SU-DHL-6 (cell line): Measurements from ENCODE around the gene FCHSD1.

Experiments used
- H2AFZ ChIP-seq: fragments of 200-600 bp; sonication (generic); 2 replicates; pipeline ENCODE4 v1.6.1; 2014; ENCODE audit warnings: low read depth, mild to moderate bottlenecking, moderate library complexity, mixed read lengths, antibody characterized with exemption, low read length; ENCODE audit not compliant: severe bottlenecking
- H3F3A ChIP-seq: fragments of 200-600 bp; shearing (Covaris generic); 2 replicates; pipeline ENCODE4 v1.6.0; 2016; ENCODE audit warnings: antibody characterized with exemption, mild to moderate bottlenecking; ENCODE audit not compliant: insufficient read depth
- H3K27ac ChIP-seq: fragments of 200-600 bp; sonication (generic); 2 replicates; pipeline ENCODE4 v1.5.1; 2016; ENCODE audit warnings: low read depth, mild to moderate bottlenecking, low read length, moderate library complexity, mixed read lengths
- H3K27me3 ChIP-seq: fragments of 200-600 bp; sonication (generic), shearing (Covaris generic); 2 replicates; pipeline ENCODE4 v1.6.0; 2014; ENCODE audit warnings: mild to moderate bottlenecking, low read length
- H3K36me3 ChIP-seq: fragments of 200-600 bp; sonication (generic); 2 replicates; pipeline ENCODE4 v1.6.1; 2014; ENCODE audit warnings: mild to moderate bottlenecking, low read length, mixed read lengths
- H3K4me2 ChIP-seq: fragments of 300-600, 200-600 bp; shearing (Covaris generic), sonication (generic); 2 replicates; pipeline ENCODE4 v1.6.0; 2014; ENCODE audit warnings: low read length, low read depth, mild to moderate bottlenecking; ENCODE audit not compliant: poor library complexity, severe bottlenecking
- H3K4me3 ChIP-seq: fragments of 200-600 bp; sonication (generic); 2 replicates; pipeline ENCODE4 v1.5.1; 2014; ENCODE audit warnings: antibody characterized with exemption, low read length, mild to moderate bottlenecking, mixed read lengths; ENCODE audit not compliant: insufficient read depth, poor library complexity, severe bottlenecking
- H3K79me2 ChIP-seq: fragments of 200-600 bp; sonication (generic); 2 replicates; pipeline ENCODE4 v1.6.1; 2014; ENCODE audit warnings: mild to moderate bottlenecking, low read length, moderate library complexity; ENCODE audit not compliant: insufficient read depth
- H3K9ac ChIP-seq: fragments of 200-600 bp; sonication (generic); 2 replicates; pipeline ENCODE4 v1.7.0; 2014; ENCODE audit warnings: mild to moderate bottlenecking, low read length
- H3K9me2 ChIP-seq: fragments of 200-600 bp; sonication (generic); replicated peaks from 2 replicates; pipeline ENCODE4 v1.6.1; 2014; ENCODE audit warnings: low read length; ENCODE audit not compliant: insufficient read depth
- H3K9me3 ChIP-seq: fragments of 200-600 bp; sonication (generic); 2 replicates; pipeline ENCODE4 v1.6.1; 2014; ENCODE audit warnings: low read length, mixed read lengths; ENCODE audit not compliant: insufficient read depth
- H4K20me1 ChIP-seq: fragments of 200-600 bp; sonication (generic); 2 replicates; pipeline ENCODE4 v1.6.1; 2014; ENCODE audit warnings: low read depth, mild to moderate bottlenecking, antibody characterized with exemption, low read length, moderate library complexity, mixed read lengths
- CTCF ChIP-seq: fragments of 200-600 bp; sonication (generic); IDR thresholded peaks from one replicate; pipeline ENCODE4 v1.5.1; 2017; ENCODE audit warnings: antibody characterized with exemption, mild to moderate bottlenecking, low read length, moderate library complexity; ENCODE audit not compliant: insufficient read depth, poor library complexity, severe bottlenecking
- EZH2phosphoT487 ChIP-seq: fragments of 200-600 bp; sonication (generic), shearing (Covaris generic); conservative IDR thresholded peaks from 2 replicates; pipeline ENCODE4 v1.6.1; 2018; ENCODE audit warnings: mild to moderate bottlenecking, antibody characterized with exemption, low read length, moderate library complexity, mixed read lengths

The FCHSD1 gene

GRCh38 chr5:141646026-141646425 is 5.2 kb downstream of the FCHSD1 start:
- no peaks in the 10 kb centered on the region for H3K79me2 ChIP-seq
- no peaks in the 10 kb centered on the region for H4K20me1 ChIP-seq
- H2AFZ ChIP-seq: no peak overlapping the region
- TF ChIP-seq CTCF: no peak
- no peak for TF ChIP-seq EZH2phosphoT487
- no peak overlapping the region for H3K9ac ChIP-seq
- no peaks in the 10 kb centered on the region for H3K36me3 ChIP-seq
- peaks cover 4% of the 10 kb centered on the region; the same call in 1 of the 2 replicates for H3F3A ChIP-seq
- H3K9me2 ChIP-seq: no peaks in the 10 kb centered on the region
- no peaks in the 10 kb centered on the region for H3K9me3 ChIP-seq
- no peaks in the 10 kb centered on the region for H3K27me3 ChIP-seq
- no peak overlapping the region for H3K27ac ChIP-seq
- no peak overlapping the region for H3K4me3 ChIP-seq
- no peak overlapping the region for H3K4me2 ChIP-seq

GRCh38 chr5:141641634-141642267 is 9.5 kb downstream of the FCHSD1 start:
- Histone ChIP-seq H3K27me3 (no peaks in the 10 kb centered on the region), H3K36me3 (no peaks in the 10 kb centered on the region), H3K4me3 (no peak overlapping the region), H4K20me1 (no peaks in the 10 kb centered on the region), H3F3A (peaks cover 12% of the 10 kb centered on the region), H3K9me2 (no peaks in the 10 kb centered on the region), H3K9me3 (no peaks in the 10 kb centered on the region), H3K9ac (no peak overlapping the region), H3K79me2 (peaks cover 10% of the 10 kb centered on the region; the same call in 1 of the 2 replicates), H3K27ac (no peak overlapping the region), H2AFZ (no peak overlapping the region), H3K4me2 (no peak overlapping the region)
- no peak for TF ChIP-seq CTCF
- TF ChIP-seq EZH2phosphoT487: no peak

GRCh38 chr5:141640698-141641097 is 10.5 kb downstream of the FCHSD1 start:
- Histone ChIP-seq H3K27ac (no peak overlapping the region), H3K4me2 (no peak overlapping the region), H3K79me2 (peaks cover 19% of the 10 kb centered on the region), H4K20me1 (peaks cover 4% of the 10 kb centered on the region; the same call in 1 of the 2 replicates), H3K27me3 (no peaks in the 10 kb centered on the region), H3K9me3 (no peaks in the 10 kb centered on the region), H3K36me3 (no peaks in the 10 kb centered on the region), H2AFZ (no peak overlapping the region), H3K4me3 (no peak overlapping the region), H3F3A (peaks cover 12% of the 10 kb centered on the region), H3K9ac (no peak overlapping the region), H3K9me2 (no peaks in the 10 kb centered on the region)
- TF ChIP-seq CTCF (no peak), EZH2phosphoT487 (no peak)
